Suprapubic skin (tissue), 4 donors: Measurements from ENCODE around the gene ZNF679. TPM values are rescaled to one million over a fixed set of nuclear protein-coding genes. Genes with fewer than 3 reads are reported as not detected.
"Not testable (repeated sequence)": the region's sequence is repeated elsewhere in the genome, so short reads cannot be mapped to it uniquely, and the experiment has no call there.

Source experiments
- DNase-seq, 2 donors: peaks; one replicate each; pipeline ENCODE4 v3.0.0-alpha.2; 2019; ENCODE audit warnings: low spot score in 2 of 2
- H3K27ac ChIP-seq: fragments of 200-600 bp; sonication (generic); one replicate; pipeline ENCODE4 v1.5.1; 2019
- H3K27me3 ChIP-seq: fragments of 200-600 bp; sonication (generic); one replicate; pipeline ENCODE4 v1.5.1; 2019
- H3K36me3 ChIP-seq: fragments of 200-600 bp; sonication (generic); one replicate; pipeline ENCODE4 v1.5.1; 2019
- H3K4me1 ChIP-seq: fragments of 200-600 bp; sonication (generic); one replicate; pipeline ENCODE4 v1.5.1; 2019
- H3K4me3 ChIP-seq: fragments of 200-600 bp; sonication (generic); one replicate; pipeline ENCODE4 v1.5.1; 2019; ENCODE audit warnings: mild to moderate bottlenecking
- H3K9me3 ChIP-seq: fragments of 200-600 bp; sonication (generic); one replicate; pipeline ENCODE4 v1.5.1; 2019
- CTCF ChIP-seq, 2 donors: fragments of 200-600 bp in 1 of 2; fragments of 450-650 bp in 1 of 2; sonication (generic) in 1 of 2; IDR thresholded peaks; one replicate each; pipeline ENCODE4 v1.5.1; 2016 to 2019; ENCODE audit warnings: antibody characterized with exemption in 2 of 2, mild to moderate bottlenecking in 1 of 2, moderate library complexity in 1 of 2
- EP300 ChIP-seq: sonication (generic); formaldehyde crosslinking; IDR thresholded peaks from one replicate; pipeline ENCODE4 v1.6.1; 2017; ENCODE audit warnings: antibody characterized with exemption
- POLR2A ChIP-seq, 2 donors: fragments of 450-650 bp; IDR thresholded peaks; one replicate each; pipeline ENCODE4 v1.6.1; 2017; ENCODE audit warnings: antibody characterized with exemption in 2 of 2, mild to moderate bottlenecking in 2 of 2, moderate library complexity in 2 of 2
- POLR2AphosphoS5 ChIP-seq, 3 donors: sonication (generic); formaldehyde crosslinking; IDR thresholded peaks; one replicate each; pipeline ENCODE4 v1.6.1; 2017; ENCODE audit warnings: antibody characterized with exemption in 3 of 3
- WGBS: methylation state at CpG from one replicate; pipeline ENCODE4 v1.1.5; 2018; 5-methylcytosine and 5-hydroxymethylcytosine counted together
- total RNA-seq, 4 donors: library from RNA; depleted of rRNA; stranded (reverse); fragments of >200 nt; gene quantifications; one replicate each; pipeline ENCODE4 v1.1.0, GENCODE V29; 2016

Gene ZNF679
- total RNA-seq, 4 donors from 2014 or later: not detected

DNA sequence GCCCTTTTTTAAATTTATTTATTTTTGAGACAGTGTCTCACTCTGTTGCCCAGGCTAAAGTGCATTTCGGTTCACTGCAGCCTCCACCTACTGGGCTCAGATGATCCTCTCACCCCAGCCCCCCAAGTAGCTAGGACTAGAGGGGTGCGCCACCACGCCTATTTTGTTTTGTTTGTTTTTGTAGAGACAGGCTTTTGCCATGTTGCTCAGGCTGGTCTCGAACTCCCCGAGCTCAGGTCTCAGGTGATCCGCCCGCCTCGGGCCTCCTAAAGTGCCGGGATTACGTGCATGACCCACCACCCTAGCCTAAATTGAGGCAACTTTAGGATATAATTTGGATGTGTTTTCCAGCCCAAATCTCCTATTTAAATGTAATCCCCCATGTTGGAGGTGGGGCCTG lies 86.3 kb downstream of the ZNF679 start:
- WGBS: 23% methylated on average over 10 of the region's 10 CpGs

GRCh38 chr7:64316031-64316742 lies 87.9 kb downstream of the ZNF679 start:
- WGBS: 0% methylated on average over 1 of the region's 1 CpG
- not testable (repeated sequence) for H3K36me3 ChIP-seq, H3K27ac ChIP-seq, H3K9me3 ChIP-seq, DNase-seq, H3K27me3 ChIP-seq, H3K4me3 ChIP-seq
- H3K4me1 ChIP-seq: peaks cover 22% of the 10 kb centered on the region

More for the DNA sequence above, 86.3 kb downstream of the ZNF679 start:
- peak overlapping the region; percentile 87 for H3K27ac ChIP-seq
- TF ChIP-seq EP300 (no peak), CTCF (IDR thresholded peaks at IDR 0.05) (no peak), POLR2AphosphoS5 (IDR thresholded peaks at IDR 0.05) (no peak), POLR2A (IDR thresholded peaks at IDR 0.05) (no peak)
- H3K36me3 ChIP-seq: no peaks in the 10 kb centered on the region
- H3K9me3 ChIP-seq: no peaks in the 10 kb centered on the region
- peak overlapping the region; percentile 86 for H3K4me3 ChIP-seq
- no peaks in the 10 kb centered on the region for H3K27me3 ChIP-seq
- peaks cover 22% of the 10 kb centered on the region for H3K4me1 ChIP-seq
- DNase-seq: no peak

Other genes starting within 250 kb of the ZNF679 start
- not detected for gene ZNF722, start 229.6 kb upstream of the ZNF679 start, total RNA-seq
- 1 to 10 TPM in 3 of 4 donors, under 1 TPM in 1; 0.76 to 2.8 (median 1.5) TPM for gene ZNF727, start 183.0 kb upstream of the ZNF679 start, total RNA-seq
- not detected for gene ZNF735, start 21.3 kb upstream of the ZNF679 start, total RNA-seq
- 10 to 100 TPM in 1 of 4 donors, 1 to 10 TPM in 3; 6.0 to 28.6 (median 8.0) TPM for gene ZNF736, start 85.5 kb downstream of the ZNF679 start, total RNA-seq